AG09309 (cell line): Measurements from ENCODE around the gene RECK.

Source experiments
- DNase-seq: peaks from one replicate; pipeline ENCODE4 v3.0.0-alpha.2; 2010; ENCODE audit warnings: low read depth
- H3K4me3 ChIP-seq: 2 replicates; pipeline ENCODE4 v1.5.1; 2011; ENCODE audit warnings: mild to moderate bottlenecking, low read depth, low read length, moderate library complexity; ENCODE audit not compliant: control insufficient read depth
- CTCF ChIP-seq: IDR thresholded peaks from 2 replicates; pipeline ENCODE4 v1.5.1; 2011; ENCODE audit warnings: mild to moderate bottlenecking, low read depth, low read length, inconsistent platforms; ENCODE audit not compliant: insufficient read depth, control insufficient read depth; ENCODE audit errors: missing control alignments

RECK gene

GRCh38 chr9:36150574-36151315 lies 114.0 kb downstream of the RECK start:
- H3K4me3 ChIP-seq: no peak overlapping the region
- no peak for DNase-seq
- no peak for TF ChIP-seq CTCF

- no peak for DNase-seq
- H3K4me3 ChIP-seq: no peak overlapping the region
These were observed 114.8 kb downstream of the RECK start for GRCh38 chr9:36151316-36152210.

GRCh38 chr9:36152741-36153438 lies 116.2 kb downstream of the RECK start:
- no peak for DNase-seq
- no peak overlapping the region for H3K4me3 ChIP-seq
- TF ChIP-seq CTCF: no peak

More at GRCh38 chr9:36151316-36152210, 114.8 kb downstream of the RECK start:
- TF ChIP-seq CTCF: no peak

GRCh38 chr9:36153746-36154145 lies 117.0 kb downstream of the RECK start:
- TF ChIP-seq CTCF: no peak
- DNase-seq: no peak
- no peak overlapping the region for H3K4me3 ChIP-seq

GRCh38 chr9:36154331-36154952 lies 117.7 kb downstream of the RECK start:
- DNase-seq: no peak
- no peak overlapping the region for H3K4me3 ChIP-seq

More at GRCh38 chr9:36154331-36154952, 117.7 kb downstream of the RECK start:
- TF ChIP-seq CTCF: no peak
